VCaP (cell line): ENCODE data around the gene DUSP2.

Source experiments
- H3K27ac ChIP-seq: fragments of 450-650 bp; 2 replicates; pipeline ENCODE4 v1.5.1; 2017
- TF ChIP-seq, protein P1 (sequence below): fragments of 450-650 bp; conservative IDR thresholded peaks from 2 replicates; pipeline ENCODE4 v1.5.1; 2017; ENCODE audit warnings: mild to moderate bottlenecking, moderate library complexity

DUSP2 gene, protein sequence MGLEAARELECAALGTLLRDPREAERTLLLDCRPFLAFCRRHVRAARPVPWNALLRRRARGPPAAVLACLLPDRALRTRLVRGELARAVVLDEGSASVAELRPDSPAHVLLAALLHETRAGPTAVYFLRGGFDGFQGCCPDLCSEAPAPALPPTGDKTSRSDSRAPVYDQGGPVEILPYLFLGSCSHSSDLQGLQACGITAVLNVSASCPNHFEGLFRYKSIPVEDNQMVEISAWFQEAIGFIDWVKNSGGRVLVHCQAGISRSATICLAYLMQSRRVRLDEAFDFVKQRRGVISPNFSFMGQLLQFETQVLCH

DNA sequence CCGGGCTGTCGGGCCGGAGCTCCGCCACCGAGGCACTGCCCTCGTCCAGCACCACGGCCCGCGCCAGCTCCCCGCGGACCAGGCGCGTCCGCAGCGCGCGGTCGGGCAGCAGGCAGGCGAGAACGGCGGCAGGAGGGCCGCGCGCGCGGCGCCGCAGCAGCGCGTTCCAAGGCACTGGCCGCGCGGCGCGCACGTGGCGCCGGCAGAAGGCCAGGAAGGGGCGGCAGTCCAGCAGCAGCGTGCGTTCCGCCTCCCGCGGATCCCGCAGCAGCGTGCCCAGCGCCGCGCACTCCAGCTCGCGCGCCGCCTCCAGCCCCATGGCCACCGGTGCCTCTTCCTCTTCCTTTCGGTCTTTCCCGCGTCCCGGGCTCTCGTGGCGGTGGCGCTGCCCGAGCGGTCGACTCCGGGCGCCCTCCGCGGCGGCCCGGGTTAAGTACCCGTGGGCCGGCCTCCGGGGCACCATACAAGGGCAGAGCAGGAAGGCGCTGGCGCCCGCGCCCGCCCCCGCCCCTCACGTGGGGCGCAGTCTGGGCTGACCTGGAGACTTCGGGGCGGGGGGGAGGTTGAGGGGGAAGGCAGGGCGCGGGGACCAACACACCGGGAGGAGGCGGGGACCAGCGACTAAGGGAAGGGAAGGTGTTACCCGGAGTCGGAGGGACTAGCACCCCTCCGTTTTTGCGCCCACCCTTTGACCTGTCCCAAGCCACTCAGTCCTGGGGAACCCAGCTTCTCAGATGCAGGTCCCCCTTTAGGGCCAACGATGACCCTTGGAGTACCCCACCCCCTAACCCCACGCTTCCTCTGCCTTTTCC, at the start of gene DUSP2:
Gene DUSP2 (minus strand): TSS at position 405 of the 812 bp plus-strand sequence. CDS start 86 bp downstream, at position 319.
- TF ChIP-seq, protein P1, sequence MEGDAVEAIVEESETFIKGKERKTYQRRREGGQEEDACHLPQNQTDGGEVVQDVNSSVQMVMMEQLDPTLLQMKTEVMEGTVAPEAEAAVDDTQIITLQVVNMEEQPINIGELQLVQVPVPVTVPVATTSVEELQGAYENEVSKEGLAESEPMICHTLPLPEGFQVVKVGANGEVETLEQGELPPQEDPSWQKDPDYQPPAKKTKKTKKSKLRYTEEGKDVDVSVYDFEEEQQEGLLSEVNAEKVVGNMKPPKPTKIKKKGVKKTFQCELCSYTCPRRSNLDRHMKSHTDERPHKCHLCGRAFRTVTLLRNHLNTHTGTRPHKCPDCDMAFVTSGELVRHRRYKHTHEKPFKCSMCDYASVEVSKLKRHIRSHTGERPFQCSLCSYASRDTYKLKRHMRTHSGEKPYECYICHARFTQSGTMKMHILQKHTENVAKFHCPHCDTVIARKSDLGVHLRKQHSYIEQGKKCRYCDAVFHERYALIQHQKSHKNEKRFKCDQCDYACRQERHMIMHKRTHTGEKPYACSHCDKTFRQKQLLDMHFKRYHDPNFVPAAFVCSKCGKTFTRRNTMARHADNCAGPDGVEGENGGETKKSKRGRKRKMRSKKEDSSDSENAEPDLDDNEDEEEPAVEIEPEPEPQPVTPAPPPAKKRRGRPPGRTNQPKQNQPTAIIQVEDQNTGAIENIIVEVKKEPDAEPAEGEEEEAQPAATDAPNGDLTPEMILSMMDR = no peak

DNA sequence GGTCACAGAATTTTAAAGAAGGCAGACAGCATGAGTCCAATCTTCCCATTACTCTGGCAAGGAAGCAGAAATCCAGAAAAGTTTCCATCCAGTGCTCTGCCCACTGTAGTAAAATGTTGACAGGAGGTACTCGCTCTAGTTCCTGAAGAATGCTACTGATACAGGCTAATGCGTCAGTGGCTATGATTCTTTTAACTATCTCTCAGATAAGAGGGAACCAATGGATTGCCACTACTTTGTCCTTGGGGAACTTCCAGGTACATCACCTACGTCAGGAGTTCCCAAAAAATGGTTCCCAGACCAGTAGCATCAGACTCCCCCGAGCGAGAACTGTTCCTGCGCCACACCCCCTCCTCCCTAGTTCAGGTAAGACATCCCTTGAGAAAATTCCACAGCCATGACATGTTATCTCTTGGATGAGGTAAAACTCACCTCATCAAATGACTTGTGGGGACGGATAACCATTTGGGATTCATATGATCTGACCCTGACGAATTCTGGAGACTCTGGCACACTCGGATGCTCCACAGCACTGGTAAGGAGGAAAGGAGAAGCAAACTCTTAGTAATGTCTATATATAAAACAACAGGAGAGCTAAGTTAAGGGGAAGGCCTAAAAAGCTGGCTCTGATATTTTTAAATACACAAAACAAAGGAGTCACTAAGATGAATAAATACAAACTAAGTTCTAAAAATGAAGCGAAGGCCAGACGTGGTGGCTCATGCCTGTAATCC, 46.9 kb upstream of the DUSP2 start:
- TF ChIP-seq, protein P1 = no peak
- H3K27ac ChIP-seq = no peak overlapping the region

More for the DNA sequence above, at the start of gene DUSP2:
- peak within 1 kb of the TSS; percentile 93 for H3K27ac ChIP-seq

DNA sequence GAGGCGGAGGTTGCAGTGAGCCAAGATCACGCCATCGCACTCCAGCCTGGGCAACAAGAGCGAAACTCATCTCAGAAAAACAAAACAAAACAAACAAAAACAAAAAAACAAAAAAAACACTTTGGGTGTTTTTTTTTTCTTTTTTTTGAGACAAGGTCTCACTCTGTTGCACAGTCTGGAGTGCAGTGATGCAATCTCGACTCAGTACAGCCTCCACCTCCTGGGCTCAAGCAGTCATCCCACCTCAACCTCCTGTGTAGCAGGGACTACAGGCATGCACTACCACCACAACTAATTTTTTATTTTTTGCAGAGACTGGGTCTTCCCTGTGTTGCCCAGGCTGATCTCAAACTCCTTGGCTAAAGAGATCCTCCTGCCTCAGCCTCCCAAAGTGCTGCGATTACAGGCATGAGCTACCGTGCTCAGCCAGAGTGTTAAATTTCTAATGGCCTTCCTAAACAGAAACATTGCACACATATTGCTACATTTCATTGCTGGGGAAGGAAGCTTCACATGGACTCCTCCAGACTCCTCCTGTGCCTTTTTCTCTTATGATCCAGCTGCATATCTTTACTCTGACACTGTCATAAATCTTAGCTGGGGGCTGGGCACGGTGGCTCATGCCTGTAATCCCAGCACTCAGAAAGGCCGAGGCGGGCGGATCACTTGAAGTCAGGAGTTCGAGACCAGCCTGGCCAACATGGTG, 43.7 kb upstream of the DUSP2 start:
- TF ChIP-seq, protein P1 = no peak

DNA sequence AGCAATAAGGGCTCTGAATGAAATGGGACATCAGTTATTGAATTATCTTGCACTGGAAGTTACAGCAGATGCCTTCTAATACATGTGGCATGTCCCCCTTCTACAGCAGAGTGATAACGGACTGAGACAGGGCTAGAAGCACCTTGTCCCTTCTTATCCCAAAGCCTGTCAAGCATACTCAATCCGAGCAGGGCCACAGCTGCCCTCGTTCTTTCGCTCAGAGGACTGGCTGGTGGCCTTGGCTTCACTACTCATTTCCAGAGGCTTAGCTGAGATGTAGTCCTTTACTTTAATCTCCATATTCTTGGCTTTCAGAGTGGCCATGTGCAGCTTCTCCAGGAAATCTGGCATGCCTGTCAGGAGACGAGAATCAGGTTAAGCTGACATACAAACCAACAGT, 41.3 kb upstream of the DUSP2 start:
- H3K27ac ChIP-seq = no peak overlapping the region
- TF ChIP-seq, protein P1 = no peak

More for the DNA sequence above, 43.7 kb upstream of the DUSP2 start:
- no peak overlapping the region for H3K27ac ChIP-seq

DNA sequence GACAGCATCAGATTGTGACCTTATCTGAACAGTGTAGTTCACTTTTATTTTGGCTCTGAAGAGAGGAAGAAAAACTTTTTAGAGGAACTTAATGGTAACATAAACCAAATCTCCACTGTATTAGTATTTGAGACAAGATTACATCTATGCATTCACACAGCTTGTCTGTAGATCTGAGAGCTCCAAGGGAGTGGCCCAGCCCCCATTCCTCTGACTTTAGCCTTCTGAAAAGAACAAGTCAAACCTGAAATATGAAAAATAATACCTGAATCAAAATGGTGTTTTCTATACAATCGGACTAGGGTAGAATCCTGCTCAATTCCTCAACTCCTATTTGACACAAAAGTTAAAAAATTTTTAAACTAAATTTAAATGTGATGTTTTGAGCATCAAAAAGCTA, 40.3 kb upstream of the DUSP2 start:
- TF ChIP-seq, protein P1 = no peak
- H3K27ac ChIP-seq = no peak overlapping the region

DNA sequence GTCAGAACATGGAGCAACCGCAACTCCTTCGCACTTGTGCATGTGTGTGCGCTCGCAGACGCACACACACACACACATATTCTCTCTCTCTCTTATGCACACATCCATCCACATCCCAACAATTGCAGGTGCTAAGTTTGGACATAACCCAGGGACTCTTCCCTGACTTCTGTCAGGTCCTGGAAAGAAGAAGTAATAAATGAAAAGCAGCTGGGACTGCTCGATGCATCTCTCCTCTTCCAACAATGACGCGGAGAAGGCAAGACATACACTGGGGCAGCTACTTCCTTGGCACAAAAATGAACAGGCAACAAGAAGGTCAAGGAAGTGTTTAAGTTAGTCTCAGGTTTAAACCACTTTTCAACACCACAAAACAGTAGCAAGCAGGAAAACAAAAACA, 39.7 kb upstream of the DUSP2 start:
- no peak overlapping the region for H3K27ac ChIP-seq
- TF ChIP-seq, protein P1 = no peak
